ENCODE data around the gene DPH1. TPM values are rescaled to one million over a fixed set of nuclear protein-coding genes. Genes with fewer than 3 reads are reported as not detected.

Gene DPH1
- total RNA-seq, 2 donors from 2014 or later = 31.1 to 48.3 TPM

GRCh38 chr17:2051061-2051932, 21.3 kb downstream of the DPH1 start:
- peak; percentile 77 for DNase-seq
- Mint-ChIP-seq H3K36me3 (ENCODE audit: low read depth) (no peaks in the 10 kb centered on the region), H3K27ac (no peak overlapping the region), H3K4me3 (peak overlapping the region; percentile 25), H3K27me3 (ENCODE audit: insufficient read depth) (peaks cover 66% of the 10 kb centered on the region), H3K9me3 (peaks cover 1% of the 10 kb centered on the region), H3K4me1 (peaks cover 12% of the 10 kb centered on the region)
- Histone ChIP-seq H3K27ac (ENCODE audit: low read depth, low read length) (no peak overlapping the region), H3K27me3 (ENCODE audit: control insufficient read depth, insufficient read depth, low read length, poor library complexity, severe bottlenecking) (peaks cover 55% of the 10 kb centered on the region), H3K4me3 (ENCODE audit: low read length) (no peak overlapping the region), H3K36me3 (ENCODE audit: control insufficient read depth, insufficient read depth, low read length) (peaks cover 4% of the 10 kb centered on the region), H3K9me3 (ENCODE audit: control insufficient read depth, low read length) (no peaks in the 10 kb centered on the region), H3K4me1 (ENCODE audit: control insufficient read depth, insufficient read depth, low read length) (peaks cover 2% of the 10 kb centered on the region), H3K9ac (ENCODE audit: extremely low read depth, low read length, poor library complexity, severe bottlenecking) (no peak overlapping the region)
- WGBS, 2 experiments (ENCODE audit: insufficient coverage in 1 of 2, insufficient read length in 1 of 2) = 1 to 8% methylated on average over 23 to 81 of the region's 81 CpGs
- no peak for TF ChIP-seq CTCF (conservative IDR thresholded peaks at IDR 0.05)

- Histone ChIP-seq H3K4me3 (ENCODE audit: low read length) (no peak overlapping the region), H3K9ac (ENCODE audit: extremely low read depth, low read length, poor library complexity, severe bottlenecking) (no peak overlapping the region), H3K27ac (ENCODE audit: low read depth, low read length) (no peak overlapping the region), H3K9me3 (ENCODE audit: control insufficient read depth, low read length) (no peaks in the 10 kb centered on the region), H3K27me3 (ENCODE audit: control insufficient read depth, insufficient read depth, low read length, poor library complexity, severe bottlenecking) (peaks cover 62% of the 10 kb centered on the region), H3K4me1 (ENCODE audit: control insufficient read depth, insufficient read depth, low read length) (peaks cover 2% of the 10 kb centered on the region), H3K36me3 (ENCODE audit: control insufficient read depth, insufficient read depth, low read length) (peaks cover 4% of the 10 kb centered on the region)
- no peak overlapping the region for H3K4me3 Mint-ChIP-seq
- peak; percentile 62 for DNase-seq
- H3K9me3 Mint-ChIP-seq = peaks cover 1% of the 10 kb centered on the region
- H3K27me3 Mint-ChIP-seq (ENCODE audit: insufficient read depth) = peaks cover 65% of the 10 kb centered on the region
- WGBS, 2 experiments (ENCODE audit: insufficient coverage in 1 of 2, insufficient read length in 1 of 2) = 51 to 57% methylated on average over 7 to 14 of the region's 14 CpGs
- H3K4me1 Mint-ChIP-seq = peaks cover 12% of the 10 kb centered on the region
- no peak overlapping the region for H3K27ac Mint-ChIP-seq
- TF ChIP-seq CTCF (conservative IDR thresholded peaks at IDR 0.05) = no peak
- H3K36me3 Mint-ChIP-seq (ENCODE audit: low read depth) = no peaks in the 10 kb centered on the region
Measured at GRCh38 chr17:2051933-2052559, 22.1 kb downstream of the DPH1 start.

GRCh38 chr17:2053380-2054261, 23.7 kb downstream of the DPH1 start:
- peaks cover 66% of the 10 kb centered on the region for H3K27me3 Mint-ChIP-seq (ENCODE audit: insufficient read depth)
- peak; percentile 78 for TF ChIP-seq CTCF (conservative IDR thresholded peaks at IDR 0.05)
- H3K4me1 Mint-ChIP-seq = peaks cover 7% of the 10 kb centered on the region
- Histone ChIP-seq H3K36me3 (ENCODE audit: control insufficient read depth, insufficient read depth, low read length) (no peaks in the 10 kb centered on the region), H3K4me3 (ENCODE audit: low read length) (peak overlapping the region; percentile 29), H3K9ac (ENCODE audit: extremely low read depth, low read length, poor library complexity, severe bottlenecking) (no peak overlapping the region), H3K27me3 (ENCODE audit: control insufficient read depth, insufficient read depth, low read length, poor library complexity, severe bottlenecking) (peaks cover 78% of the 10 kb centered on the region), H3K4me1 (ENCODE audit: control insufficient read depth, insufficient read depth, low read length) (no peaks in the 10 kb centered on the region), H3K9me3 (ENCODE audit: control insufficient read depth, low read length) (no peaks in the 10 kb centered on the region), H3K27ac (ENCODE audit: low read depth, low read length) (no peak overlapping the region)
- whole genome bisulfite sequencing, 2 experiments (ENCODE audit: insufficient coverage in 1 of 2, insufficient read length in 1 of 2) = 3 to 11% methylated on average over 13 to 83 of the region's 84 CpGs
- peak overlapping the region; percentile 34 for H3K4me3 Mint-ChIP-seq
- no peaks in the 10 kb centered on the region for H3K36me3 Mint-ChIP-seq (ENCODE audit: low read depth)
- H3K27ac Mint-ChIP-seq = no peak overlapping the region
- H3K9me3 Mint-ChIP-seq = peaks cover 5% of the 10 kb centered on the region
- peak; percentile 95 for DNase-seq

Measured in endodermal cell (in vitro differentiated cells).